Stimulated activated CD8-positive, alpha-beta memory T cell treated with anti-CD3 and anti-CD28 coated beads, Interleukin-12 subunit alpha, Interleukin-12 subunit beta, amount 100 ng/mL, for 4 hours (primary cell): ENCODE measurements around the gene CCT5.
"Not testable (repeated sequence)": the region's sequence is repeated elsewhere in the genome, so short reads cannot be mapped to it uniquely, and the experiment has no call there.

Experiments used
- DNase-seq: peaks from one replicate; pipeline ENCODE4 v3.0.0-alpha.2; 2020; ENCODE audit warnings: low read depth

Gene CCT5

GRCh38 chr5:10277773-10278630 is 27.9 kb downstream of the CCT5 start:
- no peak for DNase-seq

DNA sequence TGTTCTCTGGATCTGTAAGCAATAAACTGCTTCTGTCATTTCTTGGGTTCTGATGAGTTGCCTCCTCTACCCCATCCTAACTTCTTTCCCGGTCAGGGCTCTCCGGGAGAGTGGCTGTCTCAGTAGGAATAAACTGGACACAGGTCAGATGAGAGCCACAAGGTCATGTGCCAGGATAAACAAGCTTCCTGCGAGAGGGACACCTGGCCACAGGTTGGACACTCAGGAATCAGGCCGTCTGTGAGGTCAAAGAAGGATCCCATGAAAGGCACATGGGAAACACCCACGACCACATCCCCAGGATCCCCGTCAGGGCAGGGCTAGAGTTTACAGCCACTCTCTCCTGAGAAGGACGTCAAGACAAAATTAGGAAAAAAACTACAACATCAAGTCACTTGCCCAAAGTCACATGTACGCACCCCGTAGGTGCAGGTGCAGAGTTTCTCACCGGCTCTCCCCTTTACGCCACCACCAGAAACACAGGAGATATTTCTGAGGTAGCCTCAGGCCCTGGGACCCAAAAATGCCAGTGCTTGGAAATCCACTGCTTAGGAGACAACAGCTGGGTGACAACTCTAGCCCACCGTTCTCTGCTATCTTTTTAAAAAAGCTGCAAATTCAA is 28.7 kb downstream of the CCT5 start:
- no peak for DNase-seq

GRCh38 chr5:10279328-10279727 is 29.2 kb downstream of the CCT5 start:
- no peak for DNase-seq

DNA sequence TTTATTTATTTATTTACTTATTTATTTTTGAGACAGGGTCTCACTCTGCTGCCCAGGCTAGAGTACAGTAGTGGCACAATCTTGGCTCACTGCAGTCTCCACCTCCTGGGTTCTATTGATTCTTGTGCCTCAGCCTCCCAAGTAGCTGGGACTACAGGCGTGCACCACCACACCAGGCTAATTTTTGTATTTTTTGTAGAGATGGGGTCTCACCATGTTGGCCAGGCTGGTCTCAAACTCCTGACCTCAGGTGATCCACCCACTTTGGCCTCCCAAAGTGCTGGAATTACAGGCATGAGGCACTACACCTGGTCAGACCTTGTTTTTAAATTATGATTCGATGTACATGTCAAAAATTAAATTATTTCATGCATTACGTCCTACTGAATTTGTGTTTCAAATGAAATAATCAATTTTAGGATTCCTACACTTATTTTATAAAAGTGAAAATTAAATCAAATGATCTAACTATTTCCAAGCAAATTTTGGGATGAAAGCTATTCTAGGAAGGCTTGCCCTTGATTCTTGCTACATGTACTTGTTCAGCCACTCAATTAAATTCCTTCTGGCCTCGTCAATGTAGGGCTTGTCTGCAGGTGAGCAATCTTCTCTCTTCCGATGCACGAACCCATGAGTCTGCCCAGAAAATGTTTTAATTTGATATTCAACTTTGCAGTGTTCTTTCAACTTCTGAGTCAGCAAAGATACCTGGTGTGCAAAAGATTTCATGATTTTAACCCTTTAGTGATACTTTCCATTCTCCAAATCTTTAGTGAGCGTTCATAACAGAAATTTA is 30.0 kb downstream of the CCT5 start:
- DNase-seq, result no peak

GRCh38 chr5:10283927-10284635 is 34.0 kb downstream of the CCT5 start:
- DNase-seq, result peak; percentile 60

DNA sequence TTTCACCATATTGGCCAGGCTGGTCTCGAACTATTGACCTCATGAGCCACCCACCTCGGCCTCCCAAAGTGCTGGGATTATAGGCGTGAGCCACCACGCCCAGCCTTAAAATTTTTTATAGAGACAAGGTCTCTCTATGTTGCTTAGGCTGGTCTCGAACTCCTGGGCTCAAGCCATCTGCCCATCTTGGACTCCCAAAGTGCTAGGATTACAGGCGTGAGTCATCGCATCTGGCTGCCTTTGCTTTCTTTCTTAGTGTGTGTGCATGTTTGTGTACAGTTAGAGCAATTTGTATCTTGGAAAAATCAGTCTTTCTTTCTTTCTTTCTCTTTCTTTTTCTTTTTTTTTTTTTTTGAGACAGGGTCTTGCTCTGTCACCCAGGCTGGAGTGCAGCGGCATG is 35.3 kb downstream of the CCT5 start:
- not testable (repeated sequence) for DNase-seq

GRCh38 chr5:10286162-10286861 is 36.2 kb downstream of the CCT5 start:
- DNase-seq, result no peak

GRCh38 chr5:10286862-10287227 is 36.8 kb downstream of the CCT5 start:
- DNase-seq, result no peak

DNA sequence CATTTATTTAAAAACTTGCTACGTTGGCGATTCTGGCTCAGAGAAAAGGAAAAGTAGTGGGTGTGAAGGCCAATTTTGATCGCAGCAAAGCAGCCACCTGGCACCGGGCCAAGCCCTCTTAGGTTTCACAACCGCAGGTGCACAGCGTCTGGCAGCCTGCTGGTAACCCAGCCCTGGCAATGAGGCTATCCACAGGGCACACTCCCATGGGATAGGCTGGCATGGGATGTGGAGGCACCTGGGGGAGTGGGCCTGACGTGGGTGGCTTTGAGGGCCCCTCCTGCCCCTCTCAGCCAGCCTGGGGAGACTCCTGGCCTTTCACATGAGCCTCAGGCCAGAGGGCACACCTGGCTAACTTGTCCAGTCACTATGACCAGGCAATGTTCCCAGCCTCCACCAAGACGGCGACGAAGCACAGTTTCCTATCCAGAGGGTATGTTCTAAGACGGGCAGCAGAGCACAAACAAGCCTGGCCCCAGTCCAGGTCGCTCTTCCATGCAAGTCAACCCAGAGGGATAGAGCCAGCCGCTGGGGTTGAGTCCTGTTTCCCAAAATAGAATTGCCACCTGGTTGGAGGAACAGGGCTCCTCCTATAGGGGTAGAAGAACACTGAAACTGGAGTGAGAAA is 38.6 kb downstream of the CCT5 start:
- no peak for DNase-seq

GRCh38 chr5:10289353-10289752 is 39.3 kb downstream of the CCT5 start:
- DNase-seq, result no peak

DNA sequence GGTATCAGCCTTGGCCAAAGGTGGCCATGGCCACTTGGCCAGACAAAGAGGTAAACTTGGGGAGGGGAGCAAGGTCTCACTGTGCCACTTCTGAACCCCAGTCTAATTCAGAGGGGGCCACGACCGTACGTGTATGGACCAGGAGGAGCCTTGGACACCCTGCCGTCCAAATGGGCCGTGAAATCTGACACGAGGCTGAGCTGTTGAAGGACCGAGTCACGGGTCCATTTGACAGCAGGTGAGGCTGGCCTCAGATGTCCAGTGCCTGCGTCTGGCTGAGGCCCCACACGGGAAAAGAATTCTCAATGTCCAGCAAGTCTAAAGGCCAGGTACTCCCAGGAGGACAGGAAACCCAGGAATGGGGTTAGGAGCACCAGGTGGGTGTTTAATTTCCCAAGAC is 39.9 kb downstream of the CCT5 start:
- no peak for DNase-seq

- no peak for DNase-seq
Measured at GRCh38 chr5:10290438-10290837, 40.4 kb downstream of the CCT5 start.

DNA sequence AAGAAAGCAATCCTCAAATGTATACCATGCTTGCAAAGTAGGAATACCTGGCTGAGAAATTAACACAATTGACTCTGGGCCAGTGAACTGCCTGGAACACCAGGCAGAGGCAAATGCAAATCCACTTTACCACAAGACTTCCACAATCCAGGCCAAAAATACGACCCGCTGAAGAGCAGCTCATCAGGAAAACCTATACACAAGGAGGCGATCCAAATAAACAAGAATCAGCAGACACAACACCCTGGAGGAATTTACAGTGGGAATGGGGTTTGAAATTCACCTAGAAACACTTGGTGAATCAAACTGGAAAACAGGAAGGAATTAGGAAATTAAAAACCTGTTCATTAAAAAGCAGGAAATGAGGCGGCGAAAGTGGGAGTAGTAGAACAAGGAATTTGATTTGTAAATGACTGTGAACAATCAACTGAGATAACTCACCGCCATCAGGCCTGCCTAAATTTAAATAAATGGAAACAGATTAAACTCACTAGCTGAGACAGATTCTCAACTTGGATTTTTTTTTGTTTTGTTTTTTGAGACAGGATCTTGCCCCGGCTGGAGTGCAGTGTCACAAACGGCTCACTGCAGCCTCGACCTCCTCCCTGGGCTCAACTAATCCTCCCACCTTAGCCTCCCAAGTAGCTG is 41.7 kb downstream of the CCT5 start:
- DNase-seq, result no peak

- DNase-seq, result no peak
Measured at GRCh38 chr5:10293907-10294662, 44.0 kb downstream of the CCT5 start.

DNA sequence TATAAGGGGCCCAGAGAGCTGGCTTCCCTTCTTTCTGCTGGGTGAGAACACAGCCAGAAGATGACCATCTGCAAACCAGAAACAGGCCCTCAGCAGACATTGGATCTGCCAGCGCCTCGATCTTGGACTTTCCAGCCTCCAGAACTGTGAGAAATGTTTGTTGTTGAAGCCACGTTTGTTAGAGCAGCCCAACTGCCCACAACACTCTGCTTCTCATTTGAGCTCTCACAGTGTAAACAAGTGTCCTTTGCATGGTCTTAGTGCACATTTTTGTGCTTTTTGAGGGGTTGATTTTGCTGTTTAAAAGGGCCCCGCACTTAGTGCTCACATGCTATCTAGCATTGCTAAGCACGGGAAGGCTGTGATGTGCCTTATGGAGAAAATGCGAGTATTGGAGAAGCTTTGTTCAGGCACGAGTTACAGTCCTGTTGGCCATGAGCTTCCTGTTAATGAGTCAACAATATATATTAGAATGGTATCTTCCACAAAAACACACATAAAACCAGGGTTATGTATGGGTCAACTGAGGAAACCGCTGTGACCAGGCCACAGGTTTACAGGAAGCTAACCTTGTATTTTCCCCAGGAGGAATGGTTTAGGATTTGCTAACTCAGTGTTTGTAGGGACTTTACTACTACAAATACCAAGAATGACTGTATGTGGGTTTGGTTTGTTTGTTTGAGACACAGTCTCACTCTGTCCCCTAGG is 45.7 kb downstream of the CCT5 start:
- DNase-seq, result no peak

GRCh38 chr5:10297646-10298204 is 47.6 kb downstream of the CCT5 start:
- DNase-seq, result no peak

DNA sequence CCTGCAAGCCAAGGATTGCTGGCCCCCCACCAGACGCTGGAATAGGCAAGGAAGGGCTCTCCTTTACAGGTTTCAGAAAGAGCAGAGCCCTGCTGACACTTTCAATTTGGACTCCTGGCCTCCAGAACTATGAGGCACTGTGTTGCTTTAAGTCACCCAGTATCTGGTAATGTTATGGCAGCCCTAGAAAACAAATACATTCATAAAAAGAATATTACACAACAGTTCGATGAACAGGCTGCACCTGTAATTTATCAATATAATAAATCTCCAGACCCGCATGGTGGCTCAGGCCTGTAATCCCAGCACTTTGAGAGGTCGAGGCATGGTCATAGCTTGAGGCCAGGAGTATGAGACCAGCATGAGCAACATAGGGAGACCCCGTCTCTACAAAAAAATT is 50.2 kb downstream of the CCT5 start:
- no peak for DNase-seq

DNA sequence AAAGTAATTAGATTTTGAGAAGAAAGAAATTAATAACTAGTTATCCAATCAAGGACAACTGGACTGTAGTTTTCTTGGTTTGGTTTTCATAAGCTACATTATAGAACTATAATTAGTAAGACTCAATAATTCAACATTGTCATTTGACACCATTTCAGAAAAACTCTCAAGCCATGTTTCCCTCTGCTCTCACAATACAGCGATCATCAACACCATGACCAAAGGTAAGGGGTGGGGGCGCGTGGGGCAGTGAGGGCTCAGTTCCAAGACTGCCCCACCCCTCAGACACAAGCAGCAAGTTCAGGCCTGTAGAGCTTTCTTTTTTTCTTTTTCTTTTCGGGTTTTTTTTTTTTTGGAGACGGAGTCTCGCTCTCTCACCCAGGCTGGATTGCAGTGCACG is 51.2 kb downstream of the CCT5 start:
- DNase-seq, result no peak
